ENCODE results near the gene CELA2B.

Gene CELA2B

GRCh38 chr1:15452866-15453571, 22.9 kb upstream of the CELA2B start:
- ChIA-PET POLR2A (no interaction called here), CTCF (interaction anchor here (0.6 kb wide), 1 partner anchor 38 kb away, joined by 3 read pairs; no protein-coding TSS in a partner anchor)
- TF ChIP-seq ZNF133 (tag by site-specific recombination; IDR thresholded peaks at IDR 0.05) (no peak), ZNF658 (tag by site-specific recombination; IDR thresholded peaks at IDR 0.05) (no peak), ZNF311 (tag by site-specific recombination; IDR thresholded peaks at IDR 0.05; ENCODE audit: borderline replicate concordance) (no peak), OVOL3 (tag by site-specific recombination; IDR thresholded peaks at IDR 0.05) (no peak)
- H3K4me1 ChIP-seq (ENCODE audit: control insufficient read depth, insufficient read depth, low read length), result no peaks in the 10 kb centered on the region
- H3K27ac ChIP-seq (ENCODE audit: extremely low read depth, low read depth, low read length), result no peak overlapping the region
- H3K36me3 ChIP-seq (ENCODE audit: control insufficient read depth in 2 of 2, insufficient read depth in 1 of 2, low read length in 2 of 2), result no peaks in the 10 kb centered on the region
- H3K9me3 ChIP-seq (ENCODE audit: control insufficient read depth, insufficient read depth, low read depth, low read length), result no peaks in the 10 kb centered on the region
- H3K4me3 ChIP-seq (ENCODE audit: low read depth, low read length), result no peak overlapping the region

DNA sequence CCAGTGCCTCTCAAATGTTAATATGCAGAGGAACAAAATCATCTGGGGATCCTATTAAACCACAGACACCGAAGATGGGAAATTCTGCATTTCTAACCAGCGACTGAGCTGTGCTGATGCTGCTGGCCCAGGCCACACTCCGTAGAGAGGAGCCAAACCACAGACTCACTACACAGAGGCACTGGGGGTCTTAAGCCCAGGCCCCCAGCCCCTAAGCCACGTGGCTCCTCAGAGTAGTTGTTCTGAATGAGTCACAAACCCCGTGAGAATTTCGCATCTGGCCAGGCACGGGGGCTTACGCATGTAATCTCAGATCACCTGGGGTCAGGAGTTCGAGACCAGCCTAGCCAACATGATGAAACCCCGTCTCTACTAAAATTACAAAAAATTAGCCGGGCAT, 22.2 kb upstream of the CELA2B start:
- Histone ChIP-seq H3K27ac (ENCODE audit: extremely low read depth, low read depth, low read length) (no peak overlapping the region), H3K9me3 (ENCODE audit: control insufficient read depth, insufficient read depth, low read depth, low read length) (no peaks in the 10 kb centered on the region), H3K4me1 (ENCODE audit: control insufficient read depth, insufficient read depth, low read length) (no peaks in the 10 kb centered on the region), H3K36me3 (ENCODE audit: control insufficient read depth in 2 of 2, insufficient read depth in 1 of 2, low read length in 2 of 2) (no peaks in the 10 kb centered on the region), H3K4me3 (ENCODE audit: low read depth, low read length) (no peak overlapping the region)
- ChIA-PET POLR2A (no interaction called here), CTCF (no interaction called here)
- peak; percentile 43; the same call in 1 of the 2 replicates for TF ChIP-seq ZNF335 (tag by site-specific recombination; conservative IDR thresholded peaks at IDR 0.05)
- no peak for TF ChIP-seq ZNF146 (tag by site-specific recombination; IDR thresholded peaks at IDR 0.05)

DNA sequence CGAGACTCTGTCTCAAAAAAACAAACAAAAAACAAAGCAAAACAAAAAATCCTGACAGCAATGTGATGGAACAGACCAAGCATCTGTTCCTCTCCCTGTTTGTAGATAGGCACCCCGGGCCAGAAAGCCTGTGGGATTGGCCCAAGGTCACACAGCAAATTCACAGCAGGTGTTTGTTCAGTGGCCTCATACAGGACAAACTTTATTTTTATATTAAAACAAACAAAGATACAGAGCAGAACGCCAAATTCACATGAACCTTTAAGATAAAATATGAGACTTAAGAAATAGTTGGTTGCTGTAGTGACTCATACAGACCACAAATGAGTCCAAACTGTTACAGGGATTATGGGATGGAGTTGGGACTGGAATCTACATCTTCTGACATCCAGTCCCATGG, 21.6 kb upstream of the CELA2B start:
- H3K4me1 ChIP-seq (ENCODE audit: control insufficient read depth, insufficient read depth, low read length), result no peaks in the 10 kb centered on the region
- H3K4me3 ChIP-seq (ENCODE audit: low read depth, low read length), result no peak overlapping the region
- no peak overlapping the region for H3K27ac ChIP-seq (ENCODE audit: extremely low read depth, low read depth, low read length)
- ChIA-PET POLR2A (no interaction called here), CTCF (interaction anchor here (0.9 kb wide), 1 partner anchor 11 kb away, joined by 3 read pairs; no protein-coding TSS in a partner anchor)
- H3K36me3 ChIP-seq (ENCODE audit: control insufficient read depth in 2 of 2, insufficient read depth in 1 of 2, low read length in 2 of 2), result no peaks in the 10 kb centered on the region
- no peak for TF ChIP-seq ZSCAN23 (tag by site-specific recombination; IDR thresholded peaks at IDR 0.05)
- TF ChIP-seq ZNF600 (tag by site-specific recombination; IDR thresholded peaks at IDR 0.05), result peak; percentile 46; the same call in 1 of the 2 replicates
- TF ChIP-seq ZNF2 (tag by site-specific recombination; IDR thresholded peaks at IDR 0.05), result no peak
- H3K9me3 ChIP-seq (ENCODE audit: control insufficient read depth, insufficient read depth, low read depth, low read length), result no peaks in the 10 kb centered on the region

DNA sequence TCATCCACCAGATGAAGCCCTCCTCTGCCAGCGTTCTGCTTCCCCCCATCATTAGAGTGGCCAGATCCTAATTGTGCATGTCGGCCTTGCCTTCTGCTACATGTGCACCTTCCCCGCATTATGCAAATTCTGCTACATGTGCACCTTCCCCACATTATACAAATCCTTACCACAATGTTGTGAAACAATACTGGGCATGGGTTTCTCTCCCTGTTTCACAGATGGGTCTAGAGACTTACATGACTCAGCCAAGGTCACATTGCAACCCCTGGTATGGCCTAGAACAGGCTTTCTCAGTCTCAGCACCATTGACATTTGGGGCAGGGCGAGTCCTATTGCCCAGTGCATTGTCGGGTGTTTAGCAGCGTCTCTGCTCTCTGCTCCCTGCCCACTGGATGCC, 20.4 kb upstream of the CELA2B start:
- CTCF ChIA-PET, result no interaction called here
- Histone ChIP-seq H3K27ac (ENCODE audit: extremely low read depth, low read depth, low read length) (no peak overlapping the region), H3K36me3 (ENCODE audit: control insufficient read depth in 2 of 2, insufficient read depth in 1 of 2, low read length in 2 of 2) (no peaks in the 10 kb centered on the region), H3K4me3 (ENCODE audit: low read depth, low read length) (no peak overlapping the region), H3K9me3 (ENCODE audit: control insufficient read depth, insufficient read depth, low read depth, low read length) (no peaks in the 10 kb centered on the region), H3K4me1 (ENCODE audit: control insufficient read depth, insufficient read depth, low read length) (peaks cover 8% of the 10 kb centered on the region; the same call in 1 of the 2 replicates)
- POLR2A ChIA-PET, result no interaction called here
- no peak for TF ChIP-seq ZNF132 (tag by site-specific recombination; IDR thresholded peaks at IDR 0.05; ENCODE audit: borderline replicate concordance)
- no peak for TF ChIP-seq WT1 (tag by site-specific recombination; IDR thresholded peaks at IDR 0.05)
- TF ChIP-seq ZNF148 (tag by site-specific recombination; IDR thresholded peaks at IDR 0.05; ENCODE audit: borderline replicate concordance), result no peak
- no peak for TF ChIP-seq ZNF10 (tag by site-specific recombination; IDR thresholded peaks at IDR 0.05)
- no peak for TF ChIP-seq ZNF571 (tag by site-specific recombination; IDR thresholded peaks at IDR 0.05)
- no peak for TF ChIP-seq PRDM10 (tag by site-specific recombination; IDR thresholded peaks at IDR 0.05)
- TF ChIP-seq ZNF2 (tag by site-specific recombination; IDR thresholded peaks at IDR 0.05), result no peak
- TF ChIP-seq ZNF266 (tag by site-specific recombination; IDR thresholded peaks at IDR 0.05; ENCODE audit: low read depth), result no peak
- TF ChIP-seq ZNF555 (tag by site-specific recombination; conservative IDR thresholded peaks at IDR 0.05), result no peak
- no peak for TF ChIP-seq ZNF146 (tag by site-specific recombination; IDR thresholded peaks at IDR 0.05)
- no peak for TF ChIP-seq ZNF768 (tag by site-specific recombination; IDR thresholded peaks at IDR 0.05)
- TF ChIP-seq HOXC10 (CRISPR knock-in tag; IDR thresholded peaks at IDR 0.05), result no peak
